Liver (tissue), 9 donors: ENCODE data around the gene BRIP1. TPM values are rescaled to one million over a fixed set of nuclear protein-coding genes. Genes with fewer than 3 reads are reported as not detected.

ENCODE experiments used
- DNase-seq: peaks from one replicate; pipeline ENCODE4 v3.0.0-alpha.2; 2017; ENCODE audit warnings: low spot score
- H3K27ac ChIP-seq, 2 donors: one replicate each; pipeline ENCODE4 v1.7.0; 2013; ENCODE audit warnings: inconsistent platforms in 2 of 2, low read length in 2 of 2, control low read depth in 1 of 2, low read depth in 1 of 2, mild to moderate bottlenecking in 1 of 2
- H3K27me3 ChIP-seq, 4 donors: one replicate each; pipeline versions ENCODE4 v1.6.1 to v1.7.0; 2013; ENCODE audit warnings: low read length in 3 of 4, inconsistent platforms in 1 of 4, mild to moderate bottlenecking in 1 of 4, moderate library complexity in 1 of 4; ENCODE audit not compliant: control insufficient read depth in 4 of 4, insufficient read depth in 4 of 4
- H3K36me3 ChIP-seq, 4 donors: one replicate each; pipeline versions ENCODE4 v1.6.1 to v1.7.0; 2013; ENCODE audit warnings: low read length in 3 of 4, mild to moderate bottlenecking in 3 of 4, low read depth in 1 of 4, moderate library complexity in 1 of 4; ENCODE audit not compliant: control insufficient read depth in 4 of 4, insufficient read depth in 3 of 4
- H3K4me1 ChIP-seq, 4 donors: one replicate each; pipeline versions ENCODE4 v1.6.1 to v1.7.0; 2013; ENCODE audit warnings: low read length in 3 of 4, mild to moderate bottlenecking in 3 of 4, moderate library complexity in 1 of 4; ENCODE audit not compliant: control insufficient read depth in 4 of 4, insufficient read depth in 4 of 4
- H3K4me3 ChIP-seq, 3 donors: one replicate each; pipeline versions ENCODE4 v1.6.1 to v1.7.0; 2013; ENCODE audit warnings: low read length in 3 of 3, control low read depth in 1 of 3, low read depth in 1 of 3, mild to moderate bottlenecking in 1 of 3
- H3K9ac ChIP-seq, 2 donors: one replicate each; pipeline ENCODE4 v1.7.0; 2013; ENCODE audit warnings: low read length in 2 of 2, mild to moderate bottlenecking in 2 of 2, moderate library complexity in 2 of 2, control low read depth in 1 of 2, low read depth in 1 of 2
- H3K9me3 ChIP-seq, 4 donors: one replicate each; pipeline versions ENCODE4 v1.6.1 to v1.7.0; 2013; ENCODE audit warnings: low read length in 3 of 4; ENCODE audit not compliant: control insufficient read depth in 4 of 4
- EGR1 ChIP-seq, 2 donors: IDR thresholded peaks; 2 replicates each; pipeline ENCODE4 v1.6.1; 2016 to 2018; ENCODE audit warnings: antibody characterized with exemption in 2 of 2, low read depth in 2 of 2
- FOXA1 ChIP-seq: IDR thresholded peaks from 2 replicates; pipeline ENCODE4 v1.6.1; 2016; ENCODE audit warnings: antibody characterized with exemption
- GABPA ChIP-seq, 2 donors: IDR thresholded peaks in 1 of 2; conservative IDR thresholded peaks in 1 of 2; 2 replicates each; pipeline ENCODE4 v1.6.1; 2016; ENCODE audit warnings: antibody characterized with exemption in 2 of 2, mild to moderate bottlenecking in 1 of 2, moderate library complexity in 1 of 2
- HNF4A ChIP-seq, 2 donors: conservative IDR thresholded peaks; 2 replicates each; pipeline ENCODE4 v1.6.1; 2016; ENCODE audit warnings: antibody characterized with exemption in 2 of 2, mild to moderate bottlenecking in 2 of 2
- HNF4G ChIP-seq: IDR thresholded peaks from 2 replicates; pipeline ENCODE4 v1.6.1; 2016; ENCODE audit warnings: antibody characterized with exemption
- JUND ChIP-seq, 2 donors: IDR thresholded peaks; 2 replicates each; pipeline ENCODE4 v1.6.1; 2016; ENCODE audit warnings: antibody characterized with exemption in 2 of 2
- NR2F2 ChIP-seq: IDR thresholded peaks from 2 replicates; pipeline ENCODE4 v1.6.1; 2016; ENCODE audit warnings: antibody characterized with exemption
- RAD21 ChIP-seq, 2 donors: IDR thresholded peaks; 2 replicates each; pipeline ENCODE4 v1.6.1; 2016; ENCODE audit warnings: antibody characterized with exemption in 2 of 2, mild to moderate bottlenecking in 2 of 2
- RXRA ChIP-seq, 2 donors: IDR thresholded peaks; 2 replicates each; pipeline ENCODE4 v1.6.1; 2017 to 2018; ENCODE audit warnings: antibody characterized with exemption in 2 of 2, mild to moderate bottlenecking in 1 of 2
- SP1 ChIP-seq: IDR thresholded peaks from 2 replicates; pipeline ENCODE4 v1.6.1; 2018; ENCODE audit warnings: antibody characterized with exemption, mild to moderate bottlenecking
- TAF1 ChIP-seq: conservative IDR thresholded peaks from 2 replicates; pipeline ENCODE4 v1.6.1; 2016; ENCODE audit warnings: antibody characterized with exemption, mild to moderate bottlenecking
- YY1 ChIP-seq: IDR thresholded peaks from 2 replicates; pipeline ENCODE4 v1.6.1; 2016; ENCODE audit warnings: antibody characterized with exemption, mild to moderate bottlenecking
- ZBTB33 ChIP-seq: IDR thresholded peaks from 2 replicates; pipeline ENCODE4 v1.6.1; 2016; ENCODE audit warnings: antibody characterized with exemption
- WGBS: extraction: QIAGEN DNeasy Blood & Tissue Kit; methylation state at CpG from one replicate; pipeline ENCODE4 v1.1.7; 2013; 5-methylcytosine and 5-hydroxymethylcytosine counted together
- polyA plus RNA-seq, 2 donors: library from polyadenylated mRNA; stranded (reverse) in 1 of 2; unstranded in 1 of 2; fragments of 200-250 nt in 1 of 2; fragments of >200 nt in 1 of 2; fragmentation: Nextera tagmentation in 1 of 2; extraction: Ambion mirVana in 1 of 2; gene quantifications; one replicate each; pipeline versions ENCODE4 v1.2.1 to v1.2.3, GENCODE V29; 2013 to 2015
- total RNA-seq, 2 donors: library from RNA; depleted of rRNA; stranded (reverse); fragments of >200 nt; gene quantifications; one replicate each; pipeline ENCODE4 v1.2.3, GENCODE V29; 2014
- TF ChIP-seq, protein P1 (sequence below): fragments of 150-350 bp; IDR thresholded peaks from 2 replicates; pipeline ENCODE4 v1.5.1; 2017; ENCODE audit warnings: improper control_type of control experiment, low read depth, low read length; ENCODE audit not compliant: missing input control
- TF ChIP-seq, protein P2 (sequence below): IDR thresholded peaks from 2 replicates; pipeline ENCODE4 v1.6.1; 2016; ENCODE audit warnings: antibody characterized with exemption
- TF ChIP-seq, protein P3 (sequence below): IDR thresholded peaks from 2 replicates; pipeline ENCODE4 v1.6.1; 2016; ENCODE audit warnings: antibody characterized with exemption
- donor health status: healthy.
- donor health status: healthy.
- donor health status: healthy.
- donor health status: healthy.
- donor health status: healthy.

BRIP1 gene
- total and polyA plus RNA-seq, 4 donors = 0.24 to 10.3 (median 0.90) TPM

DNA sequence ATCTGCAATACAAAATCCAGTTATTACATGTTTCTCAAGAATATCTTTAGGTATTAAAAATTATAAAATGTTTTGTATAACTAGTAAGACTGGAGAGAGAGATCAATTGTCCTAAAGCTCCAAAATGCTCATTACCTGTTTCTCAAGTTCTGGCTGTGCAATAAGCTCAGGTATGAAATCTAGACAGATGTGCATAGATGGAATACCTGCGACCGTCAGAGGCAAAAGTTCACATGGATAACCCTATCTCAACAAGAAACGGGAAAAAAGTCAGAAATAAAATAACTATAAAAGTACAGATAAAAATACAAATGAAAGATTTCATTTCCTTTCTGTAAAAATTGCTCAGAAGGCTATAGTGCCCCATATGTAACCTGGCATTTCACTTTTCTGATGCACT, 5.8 kb upstream of the BRIP1 start:
- Histone ChIP-seq H3K4me3 (no peak overlapping the region), H3K36me3 (peaks cover 0 to 15% (median 9%) of the 10 kb centered on the region in 4 donors), H3K4me1 (peaks cover 0 to 5% (median 2%) of the 10 kb centered on the region in 4 donors), H3K27me3 (no peaks in the 10 kb centered on the region), H3K27ac (no peak overlapping the region), H3K9ac (no peak overlapping the region), H3K9me3 (no peaks in the 10 kb centered on the region)
- DNase-seq = no peak
- TF ChIP-seq FOXA1 (no peak), EGR1 (IDR thresholded peaks at IDR 0.05; ENCODE audit: low read depth in 2 of 2) (no peak), RAD21 (IDR thresholded peaks at IDR 0.05) (no peak), TAF1 (no peak), ZBTB33 (no peak), RXRA (IDR thresholded peaks at IDR 0.05) (no peak), HNF4G (no peak), YY1 (no peak), JUND (IDR thresholded peaks at IDR 0.05) (no peak), SP1 (no peak), GABPA (IDR thresholded peaks at IDR 0.05 in 1 of 2, conservative IDR thresholded peaks at IDR 0.05 in 1 of 2) (no peak)
- TF ChIP-seq, protein P1, sequence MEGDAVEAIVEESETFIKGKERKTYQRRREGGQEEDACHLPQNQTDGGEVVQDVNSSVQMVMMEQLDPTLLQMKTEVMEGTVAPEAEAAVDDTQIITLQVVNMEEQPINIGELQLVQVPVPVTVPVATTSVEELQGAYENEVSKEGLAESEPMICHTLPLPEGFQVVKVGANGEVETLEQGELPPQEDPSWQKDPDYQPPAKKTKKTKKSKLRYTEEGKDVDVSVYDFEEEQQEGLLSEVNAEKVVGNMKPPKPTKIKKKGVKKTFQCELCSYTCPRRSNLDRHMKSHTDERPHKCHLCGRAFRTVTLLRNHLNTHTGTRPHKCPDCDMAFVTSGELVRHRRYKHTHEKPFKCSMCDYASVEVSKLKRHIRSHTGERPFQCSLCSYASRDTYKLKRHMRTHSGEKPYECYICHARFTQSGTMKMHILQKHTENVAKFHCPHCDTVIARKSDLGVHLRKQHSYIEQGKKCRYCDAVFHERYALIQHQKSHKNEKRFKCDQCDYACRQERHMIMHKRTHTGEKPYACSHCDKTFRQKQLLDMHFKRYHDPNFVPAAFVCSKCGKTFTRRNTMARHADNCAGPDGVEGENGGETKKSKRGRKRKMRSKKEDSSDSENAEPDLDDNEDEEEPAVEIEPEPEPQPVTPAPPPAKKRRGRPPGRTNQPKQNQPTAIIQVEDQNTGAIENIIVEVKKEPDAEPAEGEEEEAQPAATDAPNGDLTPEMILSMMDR = no peak
- TF ChIP-seq, protein P2, sequence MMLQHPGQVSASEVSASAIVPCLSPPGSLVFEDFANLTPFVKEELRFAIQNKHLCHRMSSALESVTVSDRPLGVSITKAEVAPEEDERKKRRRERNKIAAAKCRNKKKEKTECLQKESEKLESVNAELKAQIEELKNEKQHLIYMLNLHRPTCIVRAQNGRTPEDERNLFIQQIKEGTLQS = no peak
- TF ChIP-seq, protein P3, sequence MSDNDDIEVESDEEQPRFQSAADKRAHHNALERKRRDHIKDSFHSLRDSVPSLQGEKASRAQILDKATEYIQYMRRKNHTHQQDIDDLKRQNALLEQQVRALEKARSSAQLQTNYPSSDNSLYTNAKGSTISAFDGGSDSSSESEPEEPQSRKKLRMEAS = no peak
- 95% methylated on average over 3 of the region's 3 CpGs for WGBS

DNA sequence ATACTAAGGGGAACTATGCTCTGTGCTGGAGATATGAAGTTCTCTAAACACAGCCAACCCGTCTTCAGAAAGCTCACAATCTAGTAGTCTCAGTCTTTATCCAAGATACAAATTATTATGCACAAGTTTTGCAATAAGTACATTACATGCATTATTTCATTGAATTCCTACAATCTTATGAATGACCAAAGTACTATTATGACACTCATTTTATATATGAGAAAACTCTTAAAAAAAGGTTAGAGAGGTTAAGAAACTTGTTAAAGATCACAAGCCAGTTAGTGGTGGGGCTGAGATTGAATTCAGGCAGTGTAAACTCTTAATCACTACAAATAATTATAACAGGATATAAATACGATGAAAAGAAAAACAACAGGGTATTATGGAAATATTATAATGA, 4.7 kb upstream of the BRIP1 start:
- no peak overlapping the region for H3K4me3 ChIP-seq
- H3K4me1 ChIP-seq = peaks cover 0 to 6% (median 5%) of the 10 kb centered on the region in 4 donors
- H3K27me3 ChIP-seq = no peaks in the 10 kb centered on the region
- H3K27ac ChIP-seq = no peak overlapping the region
- no peak for DNase-seq
- peaks cover 0 to 15% (median 9%) of the 10 kb centered on the region in 4 donors for H3K36me3 ChIP-seq
- no peaks in the 10 kb centered on the region for H3K9me3 ChIP-seq
- TF ChIP-seq HNF4A (conservative IDR thresholded peaks at IDR 0.05) (no peak), JUND (IDR thresholded peaks at IDR 0.05) (no peak), HNF4G (no peak), YY1 (no peak), SP1 (no peak), FOXA1 (no peak), RAD21 (IDR thresholded peaks at IDR 0.05) (no peak), ZBTB33 (no peak), NR2F2 (no peak)
- TF ChIP-seq, protein P3 = no peak
- WGBS = 97% methylated on average over 2 of the region's 2 CpGs
- H3K9ac ChIP-seq = no peak overlapping the region
